Central memory CD8-positive, alpha-beta T cell (primary cell): ENCODE data around the gene NKIRAS1.
A peak's percentile ranks its signal among the peaks of the same experiment; 100 is the strongest.
"Not testable (repeated sequence)": the region's sequence is repeated elsewhere in the genome, so short reads cannot be mapped to it uniquely, and the experiment has no call there.

Source experiments
- ATAC-seq: fragments of 150-1000 bp; cut with Tn5 transposase; replicated peaks from 2 replicates; pipeline ENCODE4 v1.10.0; 2022; ENCODE audit warnings: mild to moderate bottlenecking, moderate FRiP score, moderate number of reproducible peaks; ENCODE audit not compliant: poor library complexity, severe bottlenecking; ENCODE audit errors: extremely low read depth
- DNase-seq, 2 donors: peaks; one replicate each; pipeline ENCODE4 v3.0.0; 2021; ENCODE audit warnings: low spot score in 2 of 2
- H3K27ac Mint-ChIP-seq: one replicate; pipeline ENCODE4 v1.8.0; 2022; ENCODE audit warnings: low read depth, mild to moderate bottlenecking, moderate library complexity, mixed read lengths
- H3K27me3 Mint-ChIP-seq: one replicate; pipeline ENCODE4 v1.8.0; 2022; ENCODE audit warnings: mixed read lengths
- H3K36me3 Mint-ChIP-seq: one replicate; pipeline ENCODE4 v1.8.0; 2022; ENCODE audit warnings: mild to moderate bottlenecking, moderate library complexity, mixed read lengths; ENCODE audit not compliant: insufficient read depth
- H3K4me1 Mint-ChIP-seq: one replicate; pipeline ENCODE4 v1.8.0; 2022; ENCODE audit warnings: mixed read lengths
- H3K4me3 Mint-ChIP-seq: one replicate; pipeline ENCODE4 v1.8.0; 2022; ENCODE audit warnings: mild to moderate bottlenecking, moderate library complexity, mixed read lengths
- H3K9me3 Mint-ChIP-seq: one replicate; pipeline ENCODE4 v1.8.0; 2022; ENCODE audit warnings: mixed read lengths

NKIRAS1 gene

DNA sequence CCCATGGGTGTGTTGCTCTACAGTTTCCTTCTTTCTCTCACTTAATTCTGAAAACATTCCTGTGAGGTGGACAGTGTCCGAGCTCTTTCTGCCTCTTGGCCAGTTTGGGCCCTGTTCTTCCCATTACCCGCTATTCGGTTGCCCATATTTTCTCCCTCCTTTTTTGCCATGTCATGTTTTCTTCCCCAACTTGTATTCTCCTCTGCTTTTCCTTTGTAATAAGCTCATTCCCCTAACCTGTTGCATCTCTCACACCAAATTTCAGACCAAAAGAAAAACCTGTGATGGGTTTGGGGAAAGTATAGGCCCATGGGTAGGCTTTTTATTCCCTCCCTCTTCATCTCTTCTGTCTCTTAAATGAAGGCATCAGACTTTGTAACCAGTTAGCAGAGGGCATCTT is 30.5 kb downstream of the NKIRAS1 start:
- Mint-ChIP-seq H3K27me3 (no peaks in the 10 kb centered on the region), H3K4me1 (peaks cover 6% of the 10 kb centered on the region), H3K9me3 (no peaks in the 10 kb centered on the region), H3K36me3 (peaks cover 5% of the 10 kb centered on the region), H3K4me3 (no peak overlapping the region), H3K27ac (peak overlapping the region; percentile 42)
- no peak for ATAC-seq
- no peak for DNase-seq

DNA sequence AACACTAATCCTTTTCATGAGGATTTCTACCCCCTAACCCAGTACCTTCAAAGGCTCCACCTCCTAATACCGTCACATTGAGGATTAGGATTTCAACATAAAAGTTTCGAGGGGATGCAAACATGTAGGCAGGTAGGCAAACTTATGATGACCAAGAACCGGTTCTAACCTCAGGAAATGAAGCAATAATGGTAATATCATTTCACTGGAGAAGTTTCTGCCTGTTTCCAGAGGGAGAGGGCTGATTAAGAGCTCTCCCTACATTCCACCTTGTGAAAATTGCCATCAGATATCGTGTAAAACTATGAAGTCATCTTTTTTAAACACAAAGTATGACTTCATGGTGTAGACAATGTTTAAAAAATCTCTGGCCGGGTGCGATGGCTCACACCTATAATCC is 31.6 kb downstream of the NKIRAS1 start:
- Mint-ChIP-seq H3K27me3 (no peaks in the 10 kb centered on the region), H3K9me3 (no peaks in the 10 kb centered on the region), H3K4me1 (peaks cover 6% of the 10 kb centered on the region), H3K4me3 (no peak overlapping the region), H3K27ac (no peak overlapping the region), H3K36me3 (peaks cover 3% of the 10 kb centered on the region)
- ATAC-seq (no peak), DNase-seq (no peak)

DNA sequence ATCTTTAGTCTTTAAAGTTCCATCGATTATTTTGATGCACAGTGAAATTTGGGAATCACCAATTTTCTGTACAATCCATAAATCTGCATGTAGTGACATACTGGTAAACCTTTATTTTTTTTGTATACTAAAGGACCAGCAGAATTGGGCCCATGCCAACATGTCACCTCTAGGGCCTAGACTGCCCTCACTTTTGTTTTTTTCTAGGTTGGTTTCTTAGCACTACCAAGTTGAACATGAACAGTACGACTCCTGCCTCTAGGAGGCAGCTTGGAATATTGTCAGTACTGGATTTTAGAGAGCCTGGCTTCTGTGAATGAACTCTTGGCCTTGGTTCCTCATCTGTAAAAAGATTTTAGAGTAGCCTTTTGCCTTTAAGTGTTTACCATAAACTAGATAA is 32.3 kb downstream of the NKIRAS1 start:
- Mint-ChIP-seq H3K27ac (no peak overlapping the region), H3K4me3 (no peak overlapping the region), H3K27me3 (no peaks in the 10 kb centered on the region), H3K9me3 (no peaks in the 10 kb centered on the region), H3K36me3 (peaks cover 3% of the 10 kb centered on the region), H3K4me1 (peaks cover 6% of the 10 kb centered on the region)
- DNase-seq (no peak), ATAC-seq (no peak)

DNA sequence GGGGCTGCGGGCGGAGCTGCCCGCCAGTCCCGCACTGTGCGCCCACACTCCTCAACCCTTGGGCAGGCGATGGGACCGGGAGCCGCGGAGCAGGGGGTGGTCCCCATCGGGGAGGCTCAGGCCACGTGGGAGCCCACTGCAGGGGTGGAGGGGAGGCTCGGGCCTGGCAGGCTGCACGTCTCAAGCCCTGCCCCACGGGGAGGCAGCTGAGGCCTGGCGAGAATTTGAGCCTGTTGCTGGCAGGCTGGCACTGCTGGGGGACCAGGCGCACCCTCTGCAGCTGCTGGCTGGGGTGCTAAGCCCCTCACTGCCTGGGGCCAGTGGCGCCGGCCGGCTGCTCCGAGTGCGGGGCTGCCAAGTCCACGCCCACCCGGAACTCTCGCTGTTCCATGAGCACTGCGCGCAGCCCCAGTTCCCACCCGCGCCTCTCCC is 34.3 kb downstream of the NKIRAS1 start:
- no peak overlapping the region for H3K27ac Mint-ChIP-seq
- no peaks in the 10 kb centered on the region for H3K27me3 Mint-ChIP-seq
- H3K36me3 Mint-ChIP-seq, result peaks cover 2% of the 10 kb centered on the region

DNA sequence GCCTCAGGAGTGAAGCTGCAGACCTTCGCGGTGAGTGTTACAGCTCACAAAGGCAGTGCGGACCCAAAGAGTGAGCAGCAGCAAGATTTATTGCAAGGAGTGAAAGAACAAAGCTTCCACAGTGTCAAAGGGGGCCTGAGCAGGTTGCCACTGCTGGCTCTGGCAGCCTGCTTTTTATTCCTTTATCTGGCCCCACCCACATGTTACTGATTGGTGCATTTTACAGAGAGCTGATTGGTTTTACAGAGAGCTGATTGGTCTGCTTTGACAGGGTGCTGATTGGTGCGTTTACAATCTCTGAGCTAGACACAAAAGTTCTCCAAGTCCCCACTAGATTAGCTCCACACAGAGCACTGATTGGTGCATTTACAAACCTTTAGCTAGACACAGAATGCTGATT is 34.8 kb downstream of the NKIRAS1 start:
- DNase-seq, H3K27ac Mint-ChIP-seq, H3K36me3 Mint-ChIP-seq, H3K9me3 Mint-ChIP-seq, H3K27me3 Mint-ChIP-seq, ATAC-seq: not testable (repeated sequence)
- H3K4me1 Mint-ChIP-seq, result peaks cover 18% of the 10 kb centered on the region
- peak overlapping the region; percentile 9 for H3K4me3 Mint-ChIP-seq

More for the DNA sequence above, 34.3 kb downstream of the NKIRAS1 start:
- no peak for DNase-seq
- no peak for ATAC-seq
- H3K4me3 Mint-ChIP-seq, result no peak overlapping the region
- no peaks in the 10 kb centered on the region for H3K9me3 Mint-ChIP-seq
- peaks cover 15% of the 10 kb centered on the region for H3K4me1 Mint-ChIP-seq

DNA sequence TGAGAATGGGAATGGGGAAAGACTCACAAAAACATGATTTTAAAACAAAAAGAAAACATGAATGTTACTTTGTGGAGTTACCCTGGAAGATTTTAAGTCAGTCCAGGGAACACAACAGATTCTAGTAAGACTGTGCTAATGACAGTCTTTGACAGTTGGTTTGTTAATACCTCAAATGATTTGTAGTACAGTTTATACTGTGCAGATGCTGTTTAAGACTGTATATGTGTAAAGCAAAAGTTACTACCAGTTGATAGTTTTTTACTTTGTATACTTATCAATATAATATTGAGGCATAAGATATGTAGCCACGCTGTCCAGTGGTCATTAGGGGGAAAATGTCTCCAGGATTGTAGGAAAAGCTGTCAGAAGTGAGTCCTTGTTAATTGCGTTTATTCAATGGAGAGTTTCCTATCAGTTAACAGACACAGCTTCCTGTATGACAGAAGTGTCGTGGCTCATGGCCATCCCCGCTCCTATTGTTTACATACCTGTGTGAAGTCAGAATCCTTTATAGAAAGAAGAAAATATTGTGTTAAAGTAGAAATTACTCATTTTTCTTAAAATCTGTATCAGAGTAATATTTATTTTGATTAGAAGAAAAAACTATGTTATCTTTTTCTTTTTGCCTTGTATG is 36.0 kb downstream of the NKIRAS1 start:
- H3K27ac Mint-ChIP-seq, result peak overlapping the region; percentile 25
- no peaks in the 10 kb centered on the region for H3K9me3 Mint-ChIP-seq
- H3K4me3 Mint-ChIP-seq, result no peak overlapping the region
- H3K27me3 Mint-ChIP-seq, result no peaks in the 10 kb centered on the region
- H3K36me3 Mint-ChIP-seq, result peaks cover 2% of the 10 kb centered on the region
- ATAC-seq (no peak), DNase-seq (no peak)
- H3K4me1 Mint-ChIP-seq, result peaks cover 21% of the 10 kb centered on the region

DNA sequence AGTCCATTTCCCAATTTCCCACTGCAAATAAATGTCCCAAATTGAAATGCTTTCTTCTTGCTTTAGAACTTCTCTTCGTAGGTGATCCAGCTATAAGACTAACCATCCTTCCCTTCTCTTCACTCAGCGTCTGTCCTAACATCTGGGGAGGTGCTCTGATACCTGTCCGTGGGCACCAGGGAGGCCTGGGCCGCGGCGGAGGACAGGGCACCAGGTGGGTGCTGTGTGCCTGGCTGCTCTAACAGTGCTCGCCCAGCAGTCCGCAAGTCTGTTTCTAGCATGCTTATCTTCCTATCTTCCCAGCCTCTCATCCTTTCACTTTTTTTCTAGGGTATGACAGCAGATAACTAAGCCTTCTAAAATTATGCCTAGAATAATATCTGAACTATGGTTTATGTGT is 37.3 kb downstream of the NKIRAS1 start:
- Mint-ChIP-seq H3K4me3 (no peak overlapping the region), H3K27me3 (no peaks in the 10 kb centered on the region), H3K27ac (peak overlapping the region; percentile 54), H3K9me3 (no peaks in the 10 kb centered on the region), H3K4me1 (peaks cover 23% of the 10 kb centered on the region), H3K36me3 (peaks cover 2% of the 10 kb centered on the region)
- no peak for ATAC-seq
- no peak for DNase-seq

DNA sequence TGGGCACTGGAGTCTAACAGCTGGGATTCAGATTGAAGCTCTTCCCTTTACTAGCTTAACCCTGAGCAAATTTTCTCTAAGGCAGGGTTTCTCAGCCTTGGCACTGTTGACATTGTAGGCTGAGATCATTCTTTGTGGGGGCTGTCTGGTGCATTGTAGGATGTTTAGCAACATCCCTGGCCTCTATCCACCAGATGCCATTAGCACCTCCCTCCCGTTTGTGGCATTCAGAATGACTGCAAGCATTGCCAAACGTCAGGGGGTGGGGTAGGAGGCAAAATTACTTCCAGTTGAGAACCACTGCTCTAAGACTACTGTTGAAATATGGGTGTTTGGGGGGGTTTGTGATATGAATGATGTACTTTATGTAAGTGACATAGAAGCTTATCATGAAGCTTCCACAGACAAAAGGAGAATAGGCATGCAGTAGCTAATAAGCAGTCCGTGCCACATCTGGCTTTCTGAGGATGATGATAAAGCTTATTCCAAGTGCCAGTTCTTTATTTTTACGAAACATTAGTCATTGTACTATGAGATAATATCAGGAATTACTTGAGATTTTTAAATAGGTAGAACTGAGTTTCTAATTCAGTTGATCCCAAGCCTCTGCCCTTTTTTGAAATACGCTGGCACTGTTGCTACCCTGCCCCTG is 39.3 kb downstream of the NKIRAS1 start:
- Mint-ChIP-seq H3K27ac (no peak overlapping the region), H3K4me3 (no peak overlapping the region), H3K36me3 (peaks cover 2% of the 10 kb centered on the region), H3K27me3 (no peaks in the 10 kb centered on the region), H3K9me3 (no peaks in the 10 kb centered on the region), H3K4me1 (peaks cover 23% of the 10 kb centered on the region)
- ATAC-seq (no peak), DNase-seq (no peak)

DNA sequence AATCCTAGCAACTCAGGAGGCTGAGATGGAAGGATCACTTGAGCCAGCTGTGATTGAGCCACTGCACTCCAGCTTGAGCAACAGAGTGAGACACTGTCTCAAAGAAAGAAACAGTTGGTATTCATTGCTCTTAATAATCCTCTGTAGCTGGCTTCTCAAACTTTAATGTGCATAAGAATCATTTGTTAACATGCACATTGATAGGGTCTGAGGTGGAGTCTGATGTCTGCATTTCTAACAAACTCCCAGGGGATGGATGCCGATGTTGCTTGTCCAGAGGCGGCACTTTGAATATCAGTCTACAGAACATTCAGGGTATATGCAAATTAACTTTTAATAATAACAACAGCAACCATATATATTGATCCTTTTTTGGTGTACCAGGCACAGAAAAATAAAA is 39.9 kb downstream of the NKIRAS1 start:
- peaks cover 2% of the 10 kb centered on the region for H3K36me3 Mint-ChIP-seq
- no peak overlapping the region for H3K27ac Mint-ChIP-seq
- H3K4me3 Mint-ChIP-seq, result no peak overlapping the region
- H3K4me1 Mint-ChIP-seq, result peaks cover 23% of the 10 kb centered on the region
- ATAC-seq (no peak), DNase-seq (no peak)
- no peaks in the 10 kb centered on the region for H3K27me3 Mint-ChIP-seq
- H3K9me3 Mint-ChIP-seq, result no peaks in the 10 kb centered on the region

DNA sequence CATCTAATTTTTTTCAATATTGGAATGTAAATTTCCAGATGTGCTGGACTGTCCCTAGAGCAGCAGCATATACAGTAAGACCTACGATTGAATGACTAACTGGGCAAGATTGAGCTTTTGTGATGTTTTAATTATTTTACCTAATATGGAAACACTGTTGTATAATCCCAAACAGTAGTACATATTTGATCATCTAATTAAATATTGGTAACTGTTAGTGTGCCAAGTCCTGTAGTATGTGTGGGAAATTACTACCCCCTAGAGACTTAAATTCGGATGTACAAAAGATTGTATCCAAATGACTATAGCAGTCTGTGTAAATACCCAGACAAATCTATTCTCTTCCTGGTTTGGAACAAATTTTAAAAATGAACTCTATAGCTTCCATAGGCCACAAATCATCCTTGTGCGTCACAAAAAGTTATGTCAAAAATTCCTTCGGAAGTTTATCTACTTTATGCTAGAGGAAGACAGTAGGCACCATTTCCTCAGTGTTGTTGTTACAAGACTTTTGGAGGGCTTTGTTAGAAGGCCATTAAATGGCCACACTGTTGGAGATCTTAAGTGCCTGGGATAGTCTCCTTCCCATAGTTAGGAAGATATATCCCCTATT is 41.6 kb downstream of the NKIRAS1 start:
- no peaks in the 10 kb centered on the region for H3K9me3 Mint-ChIP-seq
- peaks cover 2% of the 10 kb centered on the region for H3K36me3 Mint-ChIP-seq

DNA sequence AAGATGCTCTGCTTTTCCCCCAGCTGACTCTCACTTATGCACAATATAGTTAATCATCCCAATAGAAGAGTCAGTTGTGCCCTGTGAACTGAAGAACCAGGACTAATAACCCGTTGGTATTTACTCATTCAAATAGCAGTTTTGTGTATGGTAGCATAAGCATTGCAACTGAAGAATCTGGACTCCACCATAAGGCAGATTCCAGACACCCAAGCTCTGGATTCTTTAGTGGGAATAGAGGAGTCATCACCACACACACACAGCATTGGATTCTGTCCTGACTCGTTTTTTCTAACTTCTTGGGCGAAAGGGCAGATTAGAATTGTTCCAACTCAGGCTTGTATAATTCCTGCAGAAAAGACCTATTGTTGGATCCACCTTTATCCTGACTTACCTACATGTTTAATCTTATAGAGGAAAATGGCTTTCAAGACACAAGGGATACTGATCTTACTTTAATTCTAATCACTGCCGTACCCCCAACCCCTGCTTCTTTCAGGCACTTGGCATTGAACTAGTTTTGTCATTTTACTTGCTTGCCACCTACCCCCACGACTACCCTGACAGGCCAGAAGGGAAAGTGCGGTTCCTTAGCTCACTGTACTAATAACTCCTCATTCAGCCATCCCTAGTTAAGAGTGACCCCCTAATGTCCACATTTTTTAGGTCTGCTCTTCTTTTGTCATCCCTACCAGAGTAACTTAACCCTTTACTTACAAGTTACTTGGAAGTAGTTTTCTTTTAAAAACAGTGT is 42.3 kb downstream of the NKIRAS1 start:
- Mint-ChIP-seq H3K36me3 (peaks cover 2% of the 10 kb centered on the region), H3K4me3 (no peak overlapping the region), H3K4me1 (peaks cover 23% of the 10 kb centered on the region), H3K9me3 (no peaks in the 10 kb centered on the region), H3K27me3 (no peaks in the 10 kb centered on the region), H3K27ac (no peak overlapping the region)
- ATAC-seq (no peak), DNase-seq (no peak)

More for the DNA sequence above, 41.6 kb downstream of the NKIRAS1 start:
- Mint-ChIP-seq H3K27ac (no peak overlapping the region), H3K4me3 (no peak overlapping the region), H3K4me1 (peaks cover 23% of the 10 kb centered on the region), H3K27me3 (no peaks in the 10 kb centered on the region)
- no peak for ATAC-seq
- no peak for DNase-seq

DNA sequence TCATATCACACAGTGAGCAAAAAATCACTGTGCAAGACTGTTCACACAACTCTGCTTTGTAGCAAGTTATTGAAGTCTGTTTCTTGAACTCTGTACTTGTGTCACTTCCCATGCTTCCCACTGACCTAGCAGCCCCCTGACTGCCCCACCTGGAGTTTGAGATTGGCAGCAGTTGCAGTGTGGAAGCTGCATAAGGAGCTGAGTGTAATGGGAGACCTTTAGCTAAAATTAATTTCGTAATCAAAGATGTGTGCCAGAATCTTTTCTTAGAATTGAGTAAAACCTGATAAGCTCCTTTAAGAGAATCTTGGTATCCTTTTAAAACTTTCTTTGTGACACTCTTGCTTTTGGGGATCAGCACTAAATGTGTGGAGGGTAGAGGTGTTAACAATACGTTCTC is 42.8 kb downstream of the NKIRAS1 start:
- H3K27ac Mint-ChIP-seq, result no peak overlapping the region

More for the DNA sequence above, 42.8 kb downstream of the NKIRAS1 start:
- no peaks in the 10 kb centered on the region for H3K27me3 Mint-ChIP-seq
- H3K4me1 Mint-ChIP-seq, result peaks cover 23% of the 10 kb centered on the region
- no peak for DNase-seq
- H3K9me3 Mint-ChIP-seq, result no peaks in the 10 kb centered on the region
- H3K4me3 Mint-ChIP-seq, result no peak overlapping the region
- ATAC-seq, result no peak
- peaks cover 2% of the 10 kb centered on the region for H3K36me3 Mint-ChIP-seq
